SK-N-MC (cell line): ENCODE data around the gene CCHCR1.

ENCODE experiments used
- EZH2 ChIP-seq: fragments of 200-600 bp; sonication (generic); IDR thresholded peaks from one replicate; pipeline ENCODE4 v1.6.1; 2017; ENCODE audit warnings: antibody characterized with exemption
- FOXP2 ChIP-seq: optimal IDR thresholded peaks from 2 replicates; pipeline ENCODE3; 2011; ENCODE audit warnings: mild to moderate bottlenecking, moderate library complexity; ENCODE audit not compliant: insufficient read depth; ENCODE audit errors: extremely low read length, control extremely low read depth
- POLR2AphosphoS5 ChIP-seq: IDR thresholded peaks from 2 replicates; pipeline ENCODE4 v1.6.1; 2012; ENCODE audit warnings: mild to moderate bottlenecking, low read depth, low read length, borderline replicate concordance

- no peak for TF ChIP-seq EZH2
- TF ChIP-seq POLR2AphosphoS5: no peak
- no peak for TF ChIP-seq FOXP2
Observed at GRCh38 chr6:31170987-31171671, 13.5 kb upstream of the CCHCR1 start.
